ENCODE measurements around the gene RGS6.

Gene RGS6

DNA sequence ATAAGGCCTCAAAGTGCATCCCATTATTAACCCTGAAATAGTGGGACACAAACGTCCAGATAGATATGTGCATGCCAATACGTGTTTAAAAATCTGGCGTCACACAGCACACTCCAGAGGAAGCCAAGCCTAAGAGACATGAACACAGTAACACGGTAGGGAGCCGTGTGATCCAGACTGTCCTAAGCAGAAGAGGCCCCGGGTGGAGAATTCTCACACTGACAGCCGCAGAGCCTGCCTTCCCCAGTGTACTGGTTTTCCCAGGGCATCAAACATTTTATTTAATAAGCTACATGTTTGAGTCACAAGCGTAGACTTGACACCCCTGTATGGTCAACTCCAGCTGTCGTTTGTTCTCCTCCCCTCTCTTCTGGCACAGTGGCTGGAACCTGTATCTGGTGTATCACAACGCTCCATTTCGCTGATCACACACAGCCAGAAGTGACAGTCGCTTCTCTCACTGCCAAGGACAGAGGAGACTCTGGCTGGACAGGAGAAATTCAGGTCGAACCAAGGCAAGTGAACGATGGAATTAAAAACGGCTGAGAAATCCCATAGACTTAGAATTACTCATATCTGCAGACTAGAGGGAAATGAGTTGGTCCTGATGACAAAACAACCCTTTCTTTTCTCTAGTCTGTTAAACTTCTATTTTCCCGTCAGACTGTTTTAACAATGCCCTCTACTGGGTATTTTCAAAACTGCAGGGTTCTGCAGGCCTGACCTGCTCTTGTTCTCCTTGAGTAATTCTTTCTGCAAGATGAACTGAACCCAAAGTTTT is 359.9 kb downstream of the RGS6 start:
- H3K27ac ChIP-seq (ENCODE audit: low read depth, low read length): no peak overlapping the region
- H3K4me3 ChIP-seq (ENCODE audit: low read length): no peak overlapping the region
- H3K9me2 ChIP-seq (replicated peaks; ENCODE audit: control insufficient read depth, low read length): no peaks in the 10 kb centered on the region
- no peaks in the 10 kb centered on the region for H3K27me3 ChIP-seq (ENCODE audit: control insufficient read depth, low read length)
- no peaks in the 10 kb centered on the region for H3K9me3 ChIP-seq (ENCODE audit: control insufficient read depth, insufficient read depth, low read length)
- no peaks in the 10 kb centered on the region for H4K20me1 ChIP-seq (ENCODE audit: control insufficient read depth, insufficient read depth, low read depth, low read length)
- no peak for TF ChIP-seq EZH2phosphoT487 (IDR thresholded peaks at IDR 0.05; ENCODE audit: borderline replicate concordance, low read length)
- TF ChIP-seq, protein P1, sequence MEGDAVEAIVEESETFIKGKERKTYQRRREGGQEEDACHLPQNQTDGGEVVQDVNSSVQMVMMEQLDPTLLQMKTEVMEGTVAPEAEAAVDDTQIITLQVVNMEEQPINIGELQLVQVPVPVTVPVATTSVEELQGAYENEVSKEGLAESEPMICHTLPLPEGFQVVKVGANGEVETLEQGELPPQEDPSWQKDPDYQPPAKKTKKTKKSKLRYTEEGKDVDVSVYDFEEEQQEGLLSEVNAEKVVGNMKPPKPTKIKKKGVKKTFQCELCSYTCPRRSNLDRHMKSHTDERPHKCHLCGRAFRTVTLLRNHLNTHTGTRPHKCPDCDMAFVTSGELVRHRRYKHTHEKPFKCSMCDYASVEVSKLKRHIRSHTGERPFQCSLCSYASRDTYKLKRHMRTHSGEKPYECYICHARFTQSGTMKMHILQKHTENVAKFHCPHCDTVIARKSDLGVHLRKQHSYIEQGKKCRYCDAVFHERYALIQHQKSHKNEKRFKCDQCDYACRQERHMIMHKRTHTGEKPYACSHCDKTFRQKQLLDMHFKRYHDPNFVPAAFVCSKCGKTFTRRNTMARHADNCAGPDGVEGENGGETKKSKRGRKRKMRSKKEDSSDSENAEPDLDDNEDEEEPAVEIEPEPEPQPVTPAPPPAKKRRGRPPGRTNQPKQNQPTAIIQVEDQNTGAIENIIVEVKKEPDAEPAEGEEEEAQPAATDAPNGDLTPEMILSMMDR (IDR thresholded peaks at IDR 0.05; ENCODE audit: low read depth, low read length, poor library complexity, severe bottlenecking): peak; percentile 72
- H3K36me3 ChIP-seq (ENCODE audit: control insufficient read depth, low read length): no peaks in the 10 kb centered on the region
- no peaks in the 10 kb centered on the region for H3F3A ChIP-seq (ENCODE audit: control insufficient read depth, insufficient read depth)
- H3K4me2 ChIP-seq (ENCODE audit: low read length): no peak overlapping the region
- no peaks in the 10 kb centered on the region for H3K4me1 ChIP-seq (ENCODE audit: control insufficient read depth, low read length)
- H3K79me2 ChIP-seq (ENCODE audit: control insufficient read depth, low read length): no peaks in the 10 kb centered on the region

DNA sequence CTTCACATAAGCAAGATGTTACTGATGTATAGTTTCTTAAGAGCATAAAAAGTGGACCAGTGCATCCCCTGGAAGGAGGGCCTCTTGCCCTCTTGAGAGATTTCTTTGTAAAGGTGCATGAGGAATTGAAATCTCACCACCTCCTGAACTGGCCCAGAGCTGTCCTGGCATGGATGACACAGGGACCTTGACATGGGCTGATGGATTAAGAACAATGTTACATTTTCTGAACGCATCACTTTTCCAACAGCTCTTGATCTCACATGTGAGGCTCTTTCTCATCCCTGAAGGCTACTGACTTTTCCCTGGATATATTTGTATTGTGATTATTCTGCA is 360.4 kb downstream of the RGS6 start:
- no peaks in the 10 kb centered on the region for H3K36me3 ChIP-seq (ENCODE audit: control insufficient read depth, low read length)
- no peaks in the 10 kb centered on the region for H3K4me1 ChIP-seq (ENCODE audit: control insufficient read depth, low read length)
- H3K79me2 ChIP-seq (ENCODE audit: control insufficient read depth, low read length): no peaks in the 10 kb centered on the region
- H3K9me3 ChIP-seq (ENCODE audit: control insufficient read depth, insufficient read depth, low read length): no peaks in the 10 kb centered on the region
- H4K20me1 ChIP-seq (ENCODE audit: control insufficient read depth, insufficient read depth, low read depth, low read length): no peaks in the 10 kb centered on the region
- H3K4me2 ChIP-seq (ENCODE audit: low read length): no peak overlapping the region
- H3K9me2 ChIP-seq (replicated peaks; ENCODE audit: control insufficient read depth, low read length): no peaks in the 10 kb centered on the region
- no peaks in the 10 kb centered on the region for H3K27me3 ChIP-seq (ENCODE audit: control insufficient read depth, low read length)
- no peak overlapping the region for H3K4me3 ChIP-seq (ENCODE audit: low read length)
- no peaks in the 10 kb centered on the region for H3F3A ChIP-seq (ENCODE audit: control insufficient read depth, insufficient read depth)
- no peak overlapping the region for H3K27ac ChIP-seq (ENCODE audit: low read depth, low read length)
- TF ChIP-seq, protein P1 (IDR thresholded peaks at IDR 0.05; ENCODE audit: low read depth, low read length, poor library complexity, severe bottlenecking): peak; percentile 2
- no peak for TF ChIP-seq EZH2phosphoT487 (IDR thresholded peaks at IDR 0.05; ENCODE audit: borderline replicate concordance, low read length)

- no peaks in the 10 kb centered on the region for H3K79me2 ChIP-seq (ENCODE audit: control insufficient read depth, low read length)
- H3K4me3 ChIP-seq (ENCODE audit: low read length): no peak overlapping the region
- TF ChIP-seq EZH2phosphoT487 (IDR thresholded peaks at IDR 0.05; ENCODE audit: borderline replicate concordance, low read length): no peak
- TF ChIP-seq, protein P1 (IDR thresholded peaks at IDR 0.05; ENCODE audit: low read depth, low read length, poor library complexity, severe bottlenecking): no peak
- no peaks in the 10 kb centered on the region for H3K4me1 ChIP-seq (ENCODE audit: control insufficient read depth, low read length)
- H3K27ac ChIP-seq (ENCODE audit: low read depth, low read length): no peak overlapping the region
- H3K9me2 ChIP-seq (replicated peaks; ENCODE audit: control insufficient read depth, low read length): no peaks in the 10 kb centered on the region
- no peaks in the 10 kb centered on the region for H4K20me1 ChIP-seq (ENCODE audit: control insufficient read depth, insufficient read depth, low read depth, low read length)
- H3K9me3 ChIP-seq (ENCODE audit: control insufficient read depth, insufficient read depth, low read length): no peaks in the 10 kb centered on the region
- H3K27me3 ChIP-seq (ENCODE audit: control insufficient read depth, low read length): no peaks in the 10 kb centered on the region
- no peak overlapping the region for H3K4me2 ChIP-seq (ENCODE audit: low read length)
- H3F3A ChIP-seq (ENCODE audit: control insufficient read depth, insufficient read depth): no peaks in the 10 kb centered on the region
- no peaks in the 10 kb centered on the region for H3K36me3 ChIP-seq (ENCODE audit: control insufficient read depth, low read length)
Observed at GRCh38 chr14:72301352-72301751, 369.1 kb downstream of the RGS6 start.

All from DOHH2 (cell line).